Renal cortex interstitium (tissue), 15 donors: ENCODE results near the gene ZNF512. TPM values are rescaled to one million over a fixed set of nuclear protein-coding genes. Genes with fewer than 3 reads are reported as not detected.
"Not testable (repeated sequence)": the region's sequence is repeated elsewhere in the genome, so short reads cannot be mapped to it uniquely, and the experiment has no call there.

Source experiments
- DNase-seq, 11 donors: peaks; one replicate each; pipeline ENCODE4 v3.0.0-alpha.2; 2013; ENCODE audit warnings: low read depth in 9 of 11, low spot score in 4 of 11; ENCODE audit errors: extremely low read depth in 1 of 11
- long read RNA-seq, 16 experiments: transcript quantifications; one replicate each; lab custom pipeline, GENCODE V29; 2026
- polyA plus RNA-seq, 3 donors: library from polyadenylated mRNA; unstranded; fragments of 120-200 nt; gene quantifications; one replicate each; pipeline ENCODE4 v1.2.1, GENCODE V29; 2013; ENCODE audit not compliant: insufficient read length in 3 of 3

The ZNF512 gene
- 10 to 100 TPM; 75.8 to 84.2 (median 76.3) TPM for polyA plus RNA-seq
- long read RNA-seq, donor 1, partial matches to known transcripts: 22 of 28 reads
- long read RNA-seq, donor 1, other reads (novel, unspliced or antisense): 0 of 28 reads
- long read RNA-seq, donor 2, partial matches to known transcripts: 0 of 4 reads
- long read RNA-seq, donor 2, other reads (novel, unspliced or antisense): 0 of 4 reads
- long read RNA-seq, donor 3, transcript ZNF512-201 (14 exons, 3,541 nt): major isoform, 8 of 17 reads
- long read RNA-seq, donor 3, transcript ZNF512-208 (13 exons, 3,543 nt): minor isoform, 7 of 17 reads
- long read RNA-seq, donor 3, partial matches to known transcripts: 0 of 17 reads
- long read RNA-seq, donor 3, other reads (novel, unspliced or antisense): 0 of 17 reads
- long read RNA-seq, donor 4, transcript ZNF512-201 (14 exons, 3,541 nt): major isoform, 5 of 7 reads
- long read RNA-seq, donor 4, partial matches to known transcripts: 0 of 7 reads
- long read RNA-seq, donor 4, other reads (novel, unspliced or antisense): 0 of 7 reads
- long read RNA-seq, donor 5: 0 reads
- long read RNA-seq, donor 6, partial matches to known transcripts: 0 of 4 reads
- long read RNA-seq, donor 6, other reads (novel, unspliced or antisense): 0 of 4 reads
- long read RNA-seq, donor 7, transcript ZNF512-208 (13 exons, 3,543 nt): major isoform, 8 of 65 reads
- long read RNA-seq, donor 7, partial matches to known transcripts: 53 of 65 reads
- long read RNA-seq, donor 7, other reads (novel, unspliced or antisense): 0 of 65 reads
- long read RNA-seq, donor 8, transcript ZNF512-201 (14 exons, 3,541 nt): major isoform, 6 of 11 reads
- long read RNA-seq, donor 8, partial matches to known transcripts: 0 of 11 reads
- long read RNA-seq, donor 8, other reads (novel, unspliced or antisense): 0 of 11 reads
- long read RNA-seq, donor 9, partial matches to known transcripts: 0 of 6 reads
- long read RNA-seq, donor 9, other reads (novel, unspliced or antisense): 0 of 6 reads
- long read RNA-seq, donor 10, partial matches to known transcripts: 0 of 8 reads
- long read RNA-seq, donor 10, other reads (novel, unspliced or antisense): 0 of 8 reads
- long read RNA-seq, donor 11, transcript ZNF512-201 (14 exons, 3,541 nt): major isoform, 6 of 10 reads
- long read RNA-seq, donor 11, partial matches to known transcripts: 0 of 10 reads
- long read RNA-seq, donor 11, other reads (novel, unspliced or antisense): 0 of 10 reads
- long read RNA-seq, donor 12, partial matches to known transcripts: 0 of 3 reads
- long read RNA-seq, donor 12, other reads (novel, unspliced or antisense): 0 of 3 reads
- long read RNA-seq, donor 13, transcript ZNF512-201 (14 exons, 3,541 nt): major isoform, 5 of 9 reads
- long read RNA-seq, donor 13, partial matches to known transcripts: 0 of 9 reads
- long read RNA-seq, donor 13, other reads (novel, unspliced or antisense): 0 of 9 reads
- long read RNA-seq, donor 14, partial matches to known transcripts: 0 of 7 reads
- long read RNA-seq, donor 14, other reads (novel, unspliced or antisense): 0 of 7 reads
- long read RNA-seq, donor 15, partial matches to known transcripts: 0 of 5 reads
- long read RNA-seq, donor 15, other reads (novel, unspliced or antisense): 0 of 5 reads
- long read RNA-seq, donor 16, transcript ZNF512-208 (13 exons, 3,543 nt): minor isoform, 8 of 27 reads
- long read RNA-seq, donor 16, transcript ZNF512-201 (14 exons, 3,541 nt): major isoform, 16 of 27 reads
- long read RNA-seq, donor 16, partial matches to known transcripts: 0 of 27 reads
- long read RNA-seq, donor 16, other reads (novel, unspliced or antisense): 0 of 27 reads

- peak; percentile 77 to 93 (median 88) for DNase-seq
Measured at GRCh38 chr2:27582695-27583389, at the start of gene ZNF512. TSS of gene ZNF512 (plus strand) at chr2:27583042. CDS start at chr2:27583113, 71 bp downstream.

- DNase-seq: no peak
Measured at GRCh38 chr2:27537287-27537686, 45.6 kb upstream of the ZNF512 start.

GRCh38 chr2:27538839-27539450 lies 43.9 kb upstream of the ZNF512 start:
- not testable (repeated sequence) for DNase-seq

- DNase-seq: not testable (repeated sequence)
Measured at GRCh38 chr2:27539649-27540048, 43.2 kb upstream of the ZNF512 start.

- DNase-seq: no peak
Measured at GRCh38 chr2:27544143-27544821, 38.6 kb upstream of the ZNF512 start.

- no peak for DNase-seq
Measured at GRCh38 chr2:27545348-27546141, 37.3 kb upstream of the ZNF512 start.

- DNase-seq: no peak
Measured at GRCh38 chr2:27549303-27549702, 33.5 kb upstream of the ZNF512 start.

- no peak for DNase-seq
Measured at GRCh38 chr2:27551514-27551913, 31.3 kb upstream of the ZNF512 start.

- no peak for DNase-seq
Measured at GRCh38 chr2:27552941-27553340, 29.9 kb upstream of the ZNF512 start.

GRCh38 chr2:27554451-27554850 lies 28.4 kb upstream of the ZNF512 start:
- DNase-seq: not testable (repeated sequence)

- DNase-seq: no peak
Measured at GRCh38 chr2:27559228-27559627, 23.6 kb upstream of the ZNF512 start.

- DNase-seq: no peak
Measured at GRCh38 chr2:27561060-27561459, 21.8 kb upstream of the ZNF512 start.

- no peak for DNase-seq
Measured at GRCh38 chr2:27566628-27567027, 16.2 kb upstream of the ZNF512 start.

GRCh38 chr2:27569398-27569797 lies 13.4 kb upstream of the ZNF512 start:
- DNase-seq: no peak

- no peak for DNase-seq
Measured at GRCh38 chr2:27571197-27571596, 11.6 kb upstream of the ZNF512 start.

- no peak for DNase-seq
Measured at GRCh38 chr2:27571681-27572080, 11.2 kb upstream of the ZNF512 start.
